ENCODE measurements around the gene PRDM2. TPM values are rescaled to one million over a fixed set of nuclear protein-coding genes. Genes with fewer than 3 reads are reported as not detected.

The PRDM2 gene
- polyA plus RNA-seq, 1 donor = 38.9 TPM

GRCh38 chr1:13820055-13820454 is 120.1 kb downstream of the PRDM2 start:
- DNase-seq = no peak

DNA sequence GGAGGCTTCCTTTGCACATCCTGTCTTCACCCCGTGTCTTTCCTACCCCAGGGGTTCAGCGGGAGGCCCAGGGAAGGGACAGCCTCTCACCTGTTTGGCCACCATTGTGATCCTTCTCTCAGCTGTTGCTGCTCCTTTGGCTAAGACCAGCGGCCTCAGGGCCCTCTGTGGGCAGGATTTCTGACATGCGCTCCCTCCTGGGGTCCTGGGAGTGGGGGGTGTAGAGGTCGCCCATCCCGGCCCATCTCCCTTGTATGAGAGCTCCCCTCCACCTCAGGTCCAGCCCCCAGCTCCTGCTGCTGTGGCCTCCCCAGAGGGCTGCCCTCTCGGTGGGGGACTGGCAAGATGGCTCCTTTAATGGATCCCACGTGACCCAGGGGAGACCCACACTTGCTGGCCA is 120.5 kb downstream of the PRDM2 start:
- DNase-seq = no peak

- no peak for DNase-seq
Measured at GRCh38 chr1:13823126-13823880, 123.3 kb downstream of the PRDM2 start.

DNA sequence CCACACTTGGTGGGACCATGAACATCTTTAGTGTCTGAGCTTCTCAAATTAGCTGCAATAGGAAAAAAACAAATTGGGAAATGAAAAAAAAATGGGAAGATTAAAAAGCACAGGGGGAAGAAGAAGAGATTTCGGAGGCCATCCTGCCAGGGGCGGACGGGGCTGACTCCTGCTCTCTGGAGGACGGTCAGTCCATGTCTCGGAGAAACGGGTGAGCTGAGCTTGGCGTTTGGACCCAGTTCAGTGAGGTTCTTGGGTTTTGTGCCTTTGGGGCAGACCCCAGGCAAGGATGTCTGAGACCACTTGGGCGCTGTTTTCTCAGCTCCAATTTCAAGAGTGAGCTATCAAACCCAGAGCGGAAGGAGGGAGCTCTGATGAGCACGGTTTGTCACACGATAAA is 123.9 kb downstream of the PRDM2 start:
- DNase-seq = no peak

- DNase-seq = no peak
Measured at GRCh38 chr1:13824626-13825025, 124.6 kb downstream of the PRDM2 start.

DNA sequence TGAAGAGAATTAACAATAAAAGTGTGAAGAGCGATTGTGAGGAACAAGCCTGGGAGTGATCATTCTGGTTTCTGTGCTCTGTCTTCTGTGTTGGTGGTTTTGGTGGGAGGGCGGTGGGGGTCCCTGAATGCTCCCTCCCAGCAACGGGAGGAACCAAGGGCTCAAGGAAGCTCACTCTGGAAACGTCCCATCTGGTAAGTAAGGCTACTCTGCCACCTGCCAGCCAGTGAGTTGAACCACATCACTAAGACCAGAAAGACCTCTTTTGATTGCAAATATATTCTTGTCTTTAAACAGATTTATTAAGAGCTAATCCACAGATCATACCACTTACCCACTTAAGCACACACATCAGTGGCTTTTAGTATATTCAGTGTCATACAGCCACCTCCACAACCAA is 125.0 kb downstream of the PRDM2 start:
- no peak for DNase-seq

- DNase-seq = no peak
Measured at GRCh38 chr1:13826009-13826408, 126.0 kb downstream of the PRDM2 start.

- DNase-seq = no peak
Measured at GRCh38 chr1:13826591-13826990, 126.6 kb downstream of the PRDM2 start.

- no peak for DNase-seq
Measured at GRCh38 chr1:13828454-13829151, 128.6 kb downstream of the PRDM2 start.

- no peak for DNase-seq
Measured at GRCh38 chr1:13829152-13829769, 129.3 kb downstream of the PRDM2 start.

- no peak for DNase-seq
Measured at GRCh38 chr1:13830170-13830569, 130.2 kb downstream of the PRDM2 start.

- no peak for DNase-seq
Measured at GRCh38 chr1:13830616-13831280, 130.8 kb downstream of the PRDM2 start.

- DNase-seq = no peak
Measured at GRCh38 chr1:13832100-13832499, 132.1 kb downstream of the PRDM2 start.

GRCh38 chr1:13832536-13832935 is 132.5 kb downstream of the PRDM2 start:
- DNase-seq = no peak

- DNase-seq = no peak
Measured at GRCh38 chr1:13836136-13836535, 136.1 kb downstream of the PRDM2 start.

DNA sequence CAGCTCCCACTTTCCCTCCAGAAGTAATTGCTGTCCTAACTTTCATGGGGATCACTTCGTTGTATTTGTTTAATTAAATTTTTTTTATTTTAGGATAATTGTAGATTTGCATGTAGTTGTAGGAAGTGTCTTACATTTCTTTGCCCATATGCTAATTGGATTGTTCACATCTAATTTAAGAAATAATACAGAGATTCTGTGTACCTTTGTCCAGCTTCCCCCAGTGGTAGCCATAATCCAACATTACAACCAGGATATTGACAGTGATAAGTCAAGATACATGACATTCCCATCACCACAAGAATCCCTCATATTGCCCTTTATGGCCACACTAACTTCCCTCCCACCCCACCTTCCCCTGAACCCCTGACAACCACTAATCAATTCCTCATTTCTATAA is 136.6 kb downstream of the PRDM2 start:
- DNase-seq = no peak

DNA sequence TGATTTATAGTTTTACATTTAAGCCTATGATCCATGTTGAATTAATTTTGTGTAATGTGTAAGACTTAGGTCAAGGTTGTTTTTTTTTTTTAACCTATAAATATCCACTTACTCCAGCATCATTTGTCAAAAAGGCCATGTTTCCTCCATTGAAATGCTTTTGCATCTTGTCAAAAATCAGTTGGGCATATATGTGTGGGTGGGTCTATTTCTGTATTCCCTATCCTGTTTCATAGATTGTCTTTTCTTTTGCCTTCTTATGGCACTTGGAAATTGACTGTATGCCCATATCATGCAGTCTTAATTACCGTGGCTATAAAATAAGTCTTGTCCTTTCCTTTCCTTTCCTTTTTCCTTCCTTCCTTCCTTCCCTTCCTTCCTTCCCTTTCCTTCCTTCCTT is 138.2 kb downstream of the PRDM2 start:
- no peak for DNase-seq

GRCh38 chr1:13842497-13842896 is 142.5 kb downstream of the PRDM2 start:
- no peak for DNase-seq

DNA sequence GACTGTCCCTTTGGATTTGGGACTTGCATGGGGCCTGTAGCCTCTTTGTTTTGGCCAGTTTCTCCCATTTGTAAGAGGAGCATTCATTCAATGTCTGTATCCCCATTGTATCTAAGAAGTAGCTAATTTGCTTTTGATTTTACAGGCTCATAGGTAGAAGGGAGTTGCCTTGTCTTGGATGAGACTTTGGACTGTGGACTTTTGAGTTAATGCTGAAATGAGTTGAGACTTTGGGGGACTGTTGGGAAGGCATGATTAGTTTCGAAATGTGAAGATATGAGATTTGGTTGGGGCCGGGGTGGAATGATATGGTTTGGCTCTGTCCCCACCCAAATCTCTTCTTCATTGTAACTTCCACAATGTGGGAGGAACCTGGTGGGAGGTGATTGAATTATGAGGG is 151.7 kb downstream of the PRDM2 start:
- DNase-seq = no peak

DNA sequence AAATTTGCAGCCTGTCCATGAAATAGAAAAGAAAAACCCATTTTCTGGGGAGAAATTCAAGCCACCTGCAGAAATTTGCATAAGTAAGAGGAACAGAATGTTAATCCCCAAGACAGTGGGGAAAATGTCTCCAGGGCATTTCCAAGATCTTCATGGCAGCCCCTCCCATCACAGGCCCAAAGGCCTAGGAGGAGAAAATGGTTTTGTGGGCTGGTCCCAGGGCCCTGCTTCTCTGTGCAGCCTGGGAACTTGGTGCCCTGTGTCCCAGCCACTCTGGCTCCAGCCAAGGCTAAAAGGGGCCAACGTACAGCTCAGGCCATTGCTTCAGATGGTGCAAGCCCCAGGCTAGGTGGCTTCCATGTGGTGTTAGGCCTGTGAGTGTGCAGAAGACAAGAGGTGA is 155.6 kb downstream of the PRDM2 start:
- no peak for DNase-seq

DNA sequence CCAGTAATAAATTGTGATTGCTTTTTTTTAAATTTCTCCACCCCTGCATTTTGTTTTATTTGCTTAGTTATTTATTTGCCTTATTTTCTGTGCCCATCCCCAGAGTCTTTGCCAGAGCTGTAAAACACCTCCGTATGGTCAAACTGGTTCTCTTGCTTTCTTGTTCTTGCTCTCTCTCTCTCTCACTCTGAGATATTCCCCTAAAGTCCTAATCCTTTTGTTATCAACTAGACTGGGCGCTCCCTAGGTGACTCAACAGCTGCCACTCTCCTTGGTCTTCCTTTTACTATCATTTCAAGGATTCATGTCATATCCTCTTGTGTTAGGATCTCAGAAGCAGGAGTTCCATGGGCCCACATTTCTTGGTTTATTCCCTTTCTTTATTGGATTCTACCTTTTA is 160.0 kb downstream of the PRDM2 start:
- no peak for DNase-seq

DNA sequence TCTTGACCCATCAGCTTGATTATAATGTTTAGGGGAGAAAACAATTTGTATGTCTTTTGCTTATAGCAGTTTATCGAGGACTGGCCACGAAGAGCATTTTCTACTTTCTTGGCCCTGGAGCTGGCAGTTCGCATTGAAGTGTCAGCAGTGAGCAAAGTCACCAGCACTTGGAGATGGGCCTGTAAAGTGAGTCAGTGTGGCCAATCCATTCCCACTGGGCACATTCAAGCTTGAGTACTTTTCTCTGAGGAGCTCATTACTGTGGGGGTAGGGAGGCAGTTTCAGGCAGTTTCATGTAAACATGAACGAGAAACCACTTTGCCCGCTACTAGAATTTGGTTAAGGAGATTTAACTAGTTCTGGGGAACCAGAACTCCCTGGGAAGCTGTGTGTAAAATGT is 164.8 kb downstream of the PRDM2 start:
- DNase-seq = no peak

- no peak for DNase-seq
Measured at GRCh38 chr1:13865851-13866250, 165.9 kb downstream of the PRDM2 start.

All from hindlimb muscle (tissue), 1 donor.